Measurements from ENCODE around the gene PIAS2. TPM values are rescaled to one million over a fixed set of nuclear protein-coding genes. Genes with fewer than 3 reads are reported as not detected.

Gene PIAS2
- total and polyA plus RNA-seq, 9 of the 15 experiments (the other 6 are each of a cell fraction or from before 2014, with no cell fraction given): 2.9 to 23.9 (median 12.0) TPM

DNA sequence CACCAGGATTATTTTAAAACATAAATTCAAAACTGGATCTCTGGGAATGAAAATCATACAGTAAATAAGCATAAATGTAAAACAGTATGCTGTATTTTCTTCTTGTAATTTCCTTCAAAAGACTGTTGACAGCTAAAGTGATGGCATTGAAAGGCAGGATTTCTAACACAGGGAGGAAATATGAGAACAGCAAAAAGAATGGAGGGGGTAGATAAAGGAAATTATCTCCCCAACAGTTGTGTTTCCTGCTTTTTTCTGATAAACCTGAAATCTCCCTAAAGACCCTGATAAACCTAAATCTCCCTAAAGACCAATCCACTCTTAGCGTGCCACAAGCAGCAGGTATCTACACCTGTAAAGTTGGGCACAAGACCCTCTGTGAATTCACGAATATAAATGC is 50.8 kb downstream of the PIAS2 start (continued):
- TF ChIP-seq ZMIZ1 (IDR thresholded peaks at IDR 0.05; ENCODE audit: low read depth in 2 of 2, low read length in 2 of 2): peak in 1 of 2 experiments; percentile 51; a peak in 1 of 4 replicates
- TF ChIP-seq HDAC6 (IDR thresholded peaks at IDR 0.05; ENCODE audit: low read depth, low read length): no peak
- TF ChIP-seq, protein P1, sequence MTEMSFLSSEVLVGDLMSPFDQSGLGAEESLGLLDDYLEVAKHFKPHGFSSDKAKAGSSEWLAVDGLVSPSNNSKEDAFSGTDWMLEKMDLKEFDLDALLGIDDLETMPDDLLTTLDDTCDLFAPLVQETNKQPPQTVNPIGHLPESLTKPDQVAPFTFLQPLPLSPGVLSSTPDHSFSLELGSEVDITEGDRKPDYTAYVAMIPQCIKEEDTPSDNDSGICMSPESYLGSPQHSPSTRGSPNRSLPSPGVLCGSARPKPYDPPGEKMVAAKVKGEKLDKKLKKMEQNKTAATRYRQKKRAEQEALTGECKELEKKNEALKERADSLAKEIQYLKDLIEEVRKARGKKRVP (CRISPR knock-in tag; IDR thresholded peaks at IDR 0.05): no peak
- no peak for TF ChIP-seq CBX3 (IDR thresholded peaks at IDR 0.05; ENCODE audit: borderline replicate concordance in 1 of 2, low read length in 2 of 2)
- TF ChIP-seq SMARCC2 (IDR thresholded peaks at IDR 0.05; ENCODE audit: low read depth): 0 out of 2 replicates have a peak, but pooled peaks have one; percentile 48
- no peak for TF ChIP-seq TBP (optimal IDR thresholded peaks at IDR 0.05; ENCODE audit: low read depth, low read length)
- peak; percentile 88 for TF ChIP-seq EP300 (IDR thresholded peaks at IDR 0.05; ENCODE audit: low read length)
- no peak for TF ChIP-seq CREBBP (IDR thresholded peaks at IDR 0.05; ENCODE audit: low read depth, low read length)
- peak; percentile 58; the same call in 1 of the 2 replicates for TF ChIP-seq PML (IDR thresholded peaks at IDR 0.05; ENCODE audit: low read length)
- no peak for TF ChIP-seq NONO (IDR thresholded peaks at IDR 0.05; ENCODE audit: low read depth in 2 of 2, low read length in 1 of 2)
- TF ChIP-seq ZNF655 (CRISPR knock-in tag; IDR thresholded peaks at IDR 0.05): no peak
- TF ChIP-seq TGIF2 (CRISPR knock-in tag; IDR thresholded peaks at IDR 0.05): no peak
- TF ChIP-seq DDX20 (tag; IDR thresholded peaks at IDR 0.05; ENCODE audit: low read depth): no peak
- TF ChIP-seq PHF8 (IDR thresholded peaks at IDR 0.05; ENCODE audit: borderline replicate concordance, low read length): no peak
- peak; percentile 77 for TF ChIP-seq FOXM1 (IDR thresholded peaks at IDR 0.05; ENCODE audit: low read depth)
- TF ChIP-seq FOXM1 (CRISPR knock-in tag; IDR thresholded peaks at IDR 0.05; ENCODE audit: low read depth): no peak
- no peak for TF ChIP-seq ZFPM2 (CRISPR knock-in tag; IDR thresholded peaks at IDR 0.05)
- TF ChIP-seq SMAD4 (CRISPR knock-in tag; conservative IDR thresholded peaks at IDR 0.05): 0 out of 2 replicates have a peak, but pooled peaks have one; percentile 32
- TF ChIP-seq ZNF436 (CRISPR knock-in tag; IDR thresholded peaks at IDR 0.05): no peak
- TF ChIP-seq POLR2AphosphoS5 (IDR thresholded peaks at IDR 0.05; ENCODE audit: control insufficient read depth, insufficient read depth, low read depth, low read length): peak; percentile 45; the same call in 1 of the 2 replicates
- no peak for TF ChIP-seq FOXK2 (conservative IDR thresholded peaks at IDR 0.05 in 1 of 2, IDR thresholded peaks at IDR 0.05 in 1 of 2; ENCODE audit: low read depth in 2 of 2)
- TF ChIP-seq XRCC3 (IDR thresholded peaks at IDR 0.05): no peak
- TF ChIP-seq, protein P2, sequence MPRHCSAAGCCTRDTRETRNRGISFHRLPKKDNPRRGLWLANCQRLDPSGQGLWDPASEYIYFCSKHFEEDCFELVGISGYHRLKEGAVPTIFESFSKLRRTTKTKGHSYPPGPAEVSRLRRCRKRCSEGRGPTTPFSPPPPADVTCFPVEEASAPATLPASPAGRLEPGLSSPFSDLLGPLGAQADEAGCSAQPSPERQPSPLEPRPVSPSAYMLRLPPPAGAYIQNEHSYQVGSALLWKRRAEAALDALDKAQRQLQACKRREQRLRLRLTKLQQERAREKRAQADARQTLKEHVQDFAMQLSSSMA (CRISPR knock-in tag; IDR thresholded peaks at IDR 0.05): no peak
- TF ChIP-seq NFRKB (IDR thresholded peaks at IDR 0.05; ENCODE audit: low read depth): no peak
